Sigmoid colon (tissue), 7 donors: ENCODE results near the gene CSF2RB. TPM values are rescaled to one million over a fixed set of nuclear protein-coding genes. Genes with fewer than 3 reads are reported as not detected.

ENCODE experiments used
- DNase-seq: peaks from one replicate; pipeline ENCODE4 v3.0.0-alpha.2; 2019
- H3K27ac ChIP-seq, 4 donors: fragments of 200-600 bp; sonication (generic); one replicate each; pipeline ENCODE4 v1.5.1; 2016 to 2019; ENCODE audit warnings: mild to moderate bottlenecking in 1 of 4
- H3K27me3 ChIP-seq, 3 donors: fragments of 200-600 bp; sonication (generic); one replicate each; pipeline ENCODE4 v1.5.1; 2019; ENCODE audit warnings: mild to moderate bottlenecking in 1 of 3
- H3K36me3 ChIP-seq, 4 donors: fragments of 200-600 bp; sonication (generic); one replicate each; pipeline ENCODE4 v1.5.1; 2016 to 2019
- H3K4me1 ChIP-seq, 4 donors: fragments of 200-600 bp; sonication (generic); one replicate each; pipeline ENCODE4 v1.5.1; 2017 to 2019
- H3K4me3 ChIP-seq, 4 donors: fragments of 200-600 bp; sonication (generic); one replicate each; pipeline ENCODE4 v1.5.1; 2017 to 2019; ENCODE audit warnings: mild to moderate bottlenecking in 2 of 4, moderate library complexity in 1 of 4
- H3K9me3 ChIP-seq, 4 donors: fragments of 200-600 bp in 3 of 4; sonication (generic) in 3 of 4; one replicate each; pipeline versions ENCODE4 v1.5.1 to v1.6.1; 2013 to 2019
- CTCF ChIP-seq, 4 experiments: fragments of 450-650 bp in 3 of 4; fragments of 200-600 bp in 1 of 4; IDR thresholded peaks; one replicate each; pipeline ENCODE4 v1.5.1; 2016 to 2019; ENCODE audit warnings: antibody characterized with exemption in 4 of 4, mild to moderate bottlenecking in 3 of 4, moderate library complexity in 2 of 4
- EP300 ChIP-seq, 4 donors: sonication (generic); formaldehyde crosslinking; IDR thresholded peaks; one replicate each; pipeline ENCODE4 v1.6.1; 2017; ENCODE audit warnings: antibody characterized with exemption in 4 of 4
- POLR2A ChIP-seq, 2 donors: fragments of 450-650 bp; IDR thresholded peaks; one replicate each; pipeline ENCODE4 v1.6.1; 2016; ENCODE audit warnings: antibody characterized with exemption in 2 of 2, mild to moderate bottlenecking in 2 of 2, moderate library complexity in 2 of 2
- POLR2AphosphoS5 ChIP-seq, 4 donors: sonication (generic); formaldehyde crosslinking; IDR thresholded peaks; one replicate each; pipeline ENCODE4 v1.6.1; 2017; ENCODE audit warnings: antibody characterized with exemption in 4 of 4
- WGBS, 2 donors: extraction: QIAGEN DNeasy Blood & Tissue Kit; methylation state at CpG; one replicate each; pipeline ENCODE4 v1.1.7; 2013; 5-methylcytosine and 5-hydroxymethylcytosine counted together
- intact Hi-C: fragments of 100-400 bp; cut with DNase I; formaldehyde crosslinking; loops from one replicate; pipeline ENCODE4 v1.15.1; 2023
- polyA plus RNA-seq, 3 donors: library from polyadenylated mRNA; stranded (reverse); fragments of 200-250 nt; gene quantifications; one replicate each; pipeline ENCODE4 v1.2.3, GENCODE V29; 2013
- total RNA-seq, 4 donors: library from RNA; depleted of rRNA; stranded (reverse); fragments of >200 nt; gene quantifications; one replicate each; pipeline ENCODE4 v1.1.0, GENCODE V29; 2016
- donor health status: healthy with polysubstance abuse.
- donor health status: Bipolar disorder and iron deficiency.
- donor health status: healthy.

The CSF2RB gene
- total and polyA plus RNA-seq, 7 donors: 0.60 to 11.4 (median 3.7) TPM

GRCh38 chr22:36894266-36894665, 19.2 kb upstream of the CSF2RB start:
- H3K4me1 ChIP-seq: no peaks in the 10 kb centered on the region
- no peaks in the 10 kb centered on the region for H3K27me3 ChIP-seq
- H3K36me3 ChIP-seq: no peaks in the 10 kb centered on the region
- no peaks in the 10 kb centered on the region for H3K9me3 ChIP-seq
- TF ChIP-seq EP300 (IDR thresholded peaks at IDR 0.05): no peak
- no peak for TF ChIP-seq POLR2AphosphoS5 (IDR thresholded peaks at IDR 0.05)
- no peak for TF ChIP-seq CTCF (IDR thresholded peaks at IDR 0.05)
- TF ChIP-seq POLR2A (IDR thresholded peaks at IDR 0.05): no peak
- no peak for DNase-seq
- no peak overlapping the region for H3K27ac ChIP-seq
- intact Hi-C loops: no loop called here
- WGBS, 2 donors: 86 to 87% methylated on average over 1 of the region's 1 CpG
- no peak overlapping the region for H3K4me3 ChIP-seq

GRCh38 chr22:36897611-36898010, 15.8 kb upstream of the CSF2RB start:
- WGBS, 2 donors: 49 to 77% methylated on average over 3 of the region's 3 CpGs
- H3K9me3 ChIP-seq: peaks cover 0 to 3% (median 0%) of the 10 kb centered on the region in 4 donors
- intact Hi-C loops: no loop called here
- no peak overlapping the region for H3K4me3 ChIP-seq
- no peaks in the 10 kb centered on the region for H3K4me1 ChIP-seq
- DNase-seq: no peak
- TF ChIP-seq CTCF (IDR thresholded peaks at IDR 0.05): no peak
- no peak for TF ChIP-seq POLR2AphosphoS5 (IDR thresholded peaks at IDR 0.05)
- TF ChIP-seq EP300 (IDR thresholded peaks at IDR 0.05): no peak
- no peak for TF ChIP-seq POLR2A (IDR thresholded peaks at IDR 0.05)
- no peaks in the 10 kb centered on the region for H3K36me3 ChIP-seq
- H3K27me3 ChIP-seq: no peaks in the 10 kb centered on the region
- no peak overlapping the region for H3K27ac ChIP-seq

GRCh38 chr22:36898690-36899089, 14.7 kb upstream of the CSF2RB start:
- WGBS, 2 donors: 74 to 79% methylated on average over 4 of the region's 4 CpGs

GRCh38 chr22:36899498-36899897, 13.9 kb upstream of the CSF2RB start:
- H3K4me3 ChIP-seq: no peak overlapping the region
- no peak for DNase-seq
- H3K4me1 ChIP-seq: no peaks in the 10 kb centered on the region
- H3K27me3 ChIP-seq: no peaks in the 10 kb centered on the region
- 65 to 84% methylated on average over 1 of the region's 1 CpG for WGBS, 2 donors
- no peaks in the 10 kb centered on the region for H3K36me3 ChIP-seq
- TF ChIP-seq CTCF (IDR thresholded peaks at IDR 0.05) (no peak), EP300 (IDR thresholded peaks at IDR 0.05) (no peak), POLR2A (IDR thresholded peaks at IDR 0.05) (no peak), POLR2AphosphoS5 (IDR thresholded peaks at IDR 0.05) (no peak)
- peaks cover 0 to 3% (median 0%) of the 10 kb centered on the region in 4 donors for H3K9me3 ChIP-seq
- intact Hi-C loops: no loop called here
- no peak overlapping the region for H3K27ac ChIP-seq

More at GRCh38 chr22:36898690-36899089, 14.7 kb upstream of the CSF2RB start:
- no peaks in the 10 kb centered on the region for H3K27me3 ChIP-seq
- no peak overlapping the region for H3K27ac ChIP-seq
- intact Hi-C loops: no loop called here
- no peak for TF ChIP-seq EP300 (IDR thresholded peaks at IDR 0.05)
- no peak for TF ChIP-seq POLR2AphosphoS5 (IDR thresholded peaks at IDR 0.05)
- no peak for TF ChIP-seq CTCF (IDR thresholded peaks at IDR 0.05)
- TF ChIP-seq POLR2A (IDR thresholded peaks at IDR 0.05): no peak
- DNase-seq: no peak
- H3K36me3 ChIP-seq: no peaks in the 10 kb centered on the region
- H3K9me3 ChIP-seq: peaks cover 0 to 3% (median 0%) of the 10 kb centered on the region in 4 donors
- H3K4me3 ChIP-seq: no peak overlapping the region
- H3K4me1 ChIP-seq: no peaks in the 10 kb centered on the region

- 59 to 67% methylated on average over 2 of the region's 2 CpGs for WGBS, 2 donors
- no peaks in the 10 kb centered on the region for H3K36me3 ChIP-seq
- intact Hi-C loops: no loop called here
- H3K4me1 ChIP-seq: no peaks in the 10 kb centered on the region
- no peaks in the 10 kb centered on the region for H3K27me3 ChIP-seq
- H3K4me3 ChIP-seq: no peak overlapping the region
- no peak overlapping the region for H3K27ac ChIP-seq
- no peak for DNase-seq
- H3K9me3 ChIP-seq: peaks cover 0 to 3% (median 0%) of the 10 kb centered on the region in 4 donors
- TF ChIP-seq POLR2AphosphoS5 (IDR thresholded peaks at IDR 0.05) (no peak), EP300 (IDR thresholded peaks at IDR 0.05) (no peak), POLR2A (IDR thresholded peaks at IDR 0.05) (no peak), CTCF (IDR thresholded peaks at IDR 0.05) (no peak)
Observed at GRCh38 chr22:36900225-36900624, 13.2 kb upstream of the CSF2RB start.
